Mesodermal cell (in vitro differentiated cells): ENCODE measurements around the gene SRC.

Experiments
- H3K27ac ChIP-seq: 2 replicates; pipeline ENCODE4 v1.7.0; 2013; ENCODE audit warnings: mild to moderate bottlenecking, low read depth, low read length, moderate library complexity; ENCODE audit not compliant: severe bottlenecking
- H3K36me3 ChIP-seq: 2 replicates; pipeline ENCODE4 v1.7.1; 2013; ENCODE audit warnings: mild to moderate bottlenecking, low read length, moderate library complexity; ENCODE audit not compliant: control insufficient read depth, insufficient read depth
- H3K4me1 ChIP-seq: one replicate; pipeline ENCODE4 v1.7.1; 2013; ENCODE audit warnings: mild to moderate bottlenecking, low read length; ENCODE audit not compliant: insufficient read depth, control insufficient read depth, poor library complexity, severe bottlenecking
- H3K4me3 ChIP-seq: 2 replicates; pipeline ENCODE4 v1.7.0; 2013; ENCODE audit warnings: low read length, control low read depth, mild to moderate bottlenecking; ENCODE audit not compliant: insufficient read depth, poor library complexity, severe bottlenecking; ENCODE audit errors: extremely low read depth
- H3K9me3 ChIP-seq: 2 replicates; pipeline ENCODE4 v1.7.1; 2013; ENCODE audit warnings: mild to moderate bottlenecking, low read length, moderate library complexity; ENCODE audit not compliant: control insufficient read depth
- WGBS, 2 experiments: methylation state at CpG; one replicate each; pipeline ENCODE4 v1.1.5; 2013; ENCODE audit warnings: missing lambda C conversion rate in 2 of 2; ENCODE audit not compliant: insufficient coverage in 2 of 2; 5-methylcytosine and 5-hydroxymethylcytosine counted together

The SRC gene

GRCh38 chr20:37408302-37409193 is 62.6 kb downstream of the SRC start:
- Histone ChIP-seq H3K4me1 (peaks cover 22% of the 10 kb centered on the region), H3K36me3 (peaks cover 14% of the 10 kb centered on the region), H3K27ac (peak overlapping the region; percentile 43), H3K4me3 (no peak overlapping the region), H3K9me3 (no peaks in the 10 kb centered on the region)
- WGBS, 2 experiments, result 72 to 74% methylated on average over 16 to 20 of the region's 23 CpGs

GRCh38 chr20:37411408-37412219 is 65.7 kb downstream of the SRC start:
- Histone ChIP-seq H3K4me3 (no peak overlapping the region), H3K9me3 (no peaks in the 10 kb centered on the region), H3K4me1 (peaks cover 25% of the 10 kb centered on the region), H3K27ac (peak overlapping the region; percentile 53), H3K36me3 (no peaks in the 10 kb centered on the region)
- 52 to 53% methylated on average over 5 to 6 of the region's 17 CpGs for WGBS, 2 experiments

DNA sequence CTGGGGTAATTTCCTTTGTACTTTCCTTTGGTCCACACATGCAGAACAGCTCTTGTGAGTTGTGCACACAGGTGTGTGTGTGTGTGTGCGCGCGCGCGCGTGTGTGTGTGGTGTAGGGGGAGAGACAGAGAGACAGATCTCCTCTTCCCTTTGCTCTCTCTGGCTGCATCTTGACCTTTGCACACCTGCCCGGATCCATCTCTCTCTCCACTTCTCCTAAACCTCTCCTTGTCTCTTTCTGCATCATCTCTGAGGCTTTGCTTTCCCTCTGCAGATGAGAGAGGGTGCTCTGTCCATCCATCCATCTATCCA is 67.0 kb downstream of the SRC start:
- no peak overlapping the region for H3K27ac ChIP-seq
- peaks cover 18% of the 10 kb centered on the region for H3K4me1 ChIP-seq
- no peak overlapping the region for H3K4me3 ChIP-seq
- no peaks in the 10 kb centered on the region for H3K36me3 ChIP-seq
- no peaks in the 10 kb centered on the region for H3K9me3 ChIP-seq
- 40% methylated on average over 1 of the region's 7 CpGs; no CpG with 5 or more reads in 1 of the 2 experiments for WGBS, 2 experiments

GRCh38 chr20:37413379-37413778 is 67.4 kb downstream of the SRC start:
- H3K9me3 ChIP-seq, result no peaks in the 10 kb centered on the region
- H3K36me3 ChIP-seq, result no peaks in the 10 kb centered on the region
- H3K4me3 ChIP-seq, result no peak overlapping the region
- WGBS, 2 experiments, result 51 to 59% methylated on average over 9 of the region's 9 CpGs
- H3K27ac ChIP-seq, result no peak overlapping the region
- H3K4me1 ChIP-seq, result peaks cover 18% of the 10 kb centered on the region

DNA sequence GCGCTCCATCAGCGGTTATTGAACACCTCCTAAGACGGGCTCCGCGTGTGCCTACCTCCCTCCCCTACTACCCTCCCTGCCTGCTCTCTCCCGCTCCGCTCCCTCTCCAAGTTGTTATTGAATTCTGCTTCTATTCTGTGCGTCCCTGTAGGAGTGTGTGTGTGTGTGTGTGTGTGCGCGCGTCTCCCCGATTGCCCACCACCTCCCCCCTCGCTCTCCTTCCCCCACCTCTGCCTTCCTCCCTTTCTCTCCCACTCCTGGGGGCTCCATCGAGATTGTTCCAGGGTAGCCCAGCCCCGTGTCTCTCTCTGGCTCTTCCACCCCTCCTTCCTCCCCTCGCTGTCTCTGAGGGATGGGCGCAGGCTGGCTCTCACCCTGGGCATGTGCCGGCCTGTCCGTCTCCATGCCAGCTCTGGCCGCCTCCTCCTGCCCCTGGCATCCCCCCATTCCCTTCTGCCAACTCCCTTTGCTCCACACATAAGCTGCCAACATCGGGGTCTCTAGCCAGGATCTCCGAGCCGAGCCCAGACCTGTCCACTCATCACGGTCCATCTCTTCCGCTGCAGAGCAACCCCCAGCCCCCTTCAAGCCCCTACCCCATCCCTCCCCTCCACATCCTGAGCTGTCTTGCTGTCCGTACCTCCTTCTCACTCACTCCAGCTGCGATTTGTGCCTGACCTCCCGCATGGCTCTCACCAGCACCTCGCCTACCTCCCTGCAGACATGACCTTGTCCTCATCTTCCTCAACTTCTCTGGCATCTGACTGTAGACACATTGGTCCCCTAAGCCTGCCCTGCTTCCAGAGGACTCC is 68.5 kb downstream of the SRC start:
- Histone ChIP-seq H3K4me1 (peaks cover 14% of the 10 kb centered on the region), H3K27ac (no peak overlapping the region), H3K36me3 (no peaks in the 10 kb centered on the region), H3K9me3 (no peaks in the 10 kb centered on the region), H3K4me3 (no peak overlapping the region)
- WGBS, 2 experiments, result 72 to 81% methylated on average over 15 to 17 of the region's 29 CpGs

DNA sequence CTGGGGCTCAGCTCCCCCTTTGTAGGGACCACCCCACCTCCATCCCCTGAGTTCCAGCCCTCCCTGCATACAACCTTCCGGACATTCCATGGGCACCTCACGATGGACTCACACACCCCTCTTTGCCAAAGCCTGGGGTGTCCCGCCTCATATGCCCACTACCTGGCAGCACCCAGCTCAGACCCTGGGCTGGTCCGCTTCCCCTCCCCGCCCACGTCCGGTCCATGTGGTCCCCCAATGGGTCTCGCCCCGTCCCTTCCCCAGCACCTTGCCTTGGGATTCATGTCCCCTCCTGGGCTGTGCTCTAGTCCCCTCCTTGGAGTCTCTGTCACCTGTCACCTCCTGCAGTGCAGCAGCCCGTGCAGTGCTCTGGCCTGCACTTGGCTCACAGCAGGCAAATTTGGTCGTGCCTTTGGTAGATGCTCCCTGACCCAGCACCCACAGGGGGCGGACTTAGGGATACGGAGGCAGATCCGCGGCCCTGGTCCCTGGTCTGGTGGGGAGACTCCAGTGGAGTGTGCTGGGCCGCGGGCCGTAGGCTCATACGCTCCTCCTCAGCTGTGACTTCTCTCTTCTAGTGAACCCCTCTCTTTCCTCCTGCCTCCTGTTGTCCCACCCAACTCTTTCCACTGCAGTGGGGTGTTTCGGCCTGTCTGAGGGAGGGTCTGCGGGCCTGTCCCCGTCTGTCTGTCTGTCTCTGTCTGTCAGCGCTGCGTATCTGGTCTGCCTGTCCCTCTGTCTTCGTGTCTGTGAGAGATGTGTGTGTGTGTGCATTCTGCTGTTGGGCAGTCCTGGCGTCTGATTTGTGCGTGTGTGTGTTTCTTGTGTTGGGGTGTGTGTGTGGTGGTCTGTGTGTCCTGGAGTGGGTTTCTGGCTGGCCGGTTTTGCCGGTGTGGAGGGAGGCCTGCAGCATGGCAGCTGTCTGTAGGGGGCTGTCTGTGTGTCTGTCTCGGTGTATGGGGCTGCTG is 69.5 kb downstream of the SRC start:
- no peaks in the 10 kb centered on the region for H3K9me3 ChIP-seq
- H3K4me1 ChIP-seq, result peaks cover 18% of the 10 kb centered on the region
- WGBS, 2 experiments, result 90 to 91% methylated on average over 21 to 27 of the region's 30 CpGs
- H3K4me3 ChIP-seq, result no peak overlapping the region
- H3K27ac ChIP-seq, result no peak overlapping the region
- no peaks in the 10 kb centered on the region for H3K36me3 ChIP-seq

DNA sequence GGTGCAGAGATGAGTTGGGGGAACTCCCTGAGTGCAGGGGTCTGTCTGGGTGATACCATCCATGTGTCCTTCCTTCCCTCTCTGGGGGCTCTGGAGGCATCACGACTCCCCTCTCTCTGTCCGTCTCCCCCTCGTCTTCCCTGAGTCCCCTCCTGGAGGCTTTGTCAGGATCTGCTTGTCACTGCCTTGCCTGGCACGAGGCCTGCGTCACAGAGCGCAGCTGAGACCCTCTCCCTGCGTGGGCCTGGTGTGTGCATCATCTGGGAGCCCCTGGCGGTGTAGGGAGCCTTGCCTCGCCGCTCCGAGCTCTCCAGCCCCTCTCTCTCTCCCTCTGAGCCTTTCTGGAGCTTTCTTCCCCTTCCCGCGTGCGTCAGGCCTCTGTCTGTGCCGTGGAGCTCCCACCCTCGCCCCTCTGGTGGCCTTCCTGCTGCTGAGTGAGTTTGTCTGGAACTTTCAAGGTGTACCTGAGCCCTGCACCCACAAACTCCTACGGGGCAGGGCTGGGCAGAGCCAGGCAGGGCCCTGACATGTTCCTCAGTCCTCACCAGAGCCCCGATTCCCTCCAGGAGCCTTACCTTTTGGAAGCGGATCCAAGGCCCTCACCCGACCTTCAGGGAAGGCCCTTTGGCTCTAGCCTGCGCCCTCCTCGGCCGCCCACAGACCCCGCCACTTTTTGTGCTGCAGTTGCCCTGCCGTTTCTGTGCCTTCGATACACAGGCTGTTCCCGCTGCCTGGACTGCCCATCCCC is 70.3 kb downstream of the SRC start:
- WGBS, 2 experiments, result 87 to 90% methylated on average over 24 to 26 of the region's 27 CpGs
- no peak overlapping the region for H3K27ac ChIP-seq
- no peak overlapping the region for H3K4me3 ChIP-seq
- no peaks in the 10 kb centered on the region for H3K9me3 ChIP-seq
- no peaks in the 10 kb centered on the region for H3K36me3 ChIP-seq
- peaks cover 18% of the 10 kb centered on the region for H3K4me1 ChIP-seq

GRCh38 chr20:37416848-37417616 is 71.1 kb downstream of the SRC start:
- peaks cover 22% of the 10 kb centered on the region for H3K4me1 ChIP-seq
- H3K36me3 ChIP-seq, result no peaks in the 10 kb centered on the region
- H3K9me3 ChIP-seq, result no peaks in the 10 kb centered on the region
- no peak overlapping the region for H3K27ac ChIP-seq
- WGBS, 2 experiments, result 93 to 97% methylated on average over 15 to 19 of the region's 22 CpGs
- no peak overlapping the region for H3K4me3 ChIP-seq
